Frontal cortex (tissue), 4 donors: Measurements from ENCODE around the gene ANGEL1. TPM values are rescaled to one million over a fixed set of nuclear protein-coding genes. Genes with fewer than 3 reads are reported as not detected.

ENCODE experiments used
- DNase-seq, 2 donors: peaks; one replicate each; pipeline ENCODE4 v3.0.0; 2012; ENCODE audit warnings: low spot score in 2 of 2
- FAIRE-seq: peaks from 2 replicates; lab custom pipeline; 2012; peaks lifted over from hg19 to GRCh38; lab: Jason Lieb, UNC
- total RNA-seq: library from RNA; depleted of rRNA; stranded (reverse); fragments of >200 nt; gene quantifications from one replicate; pipeline ENCODE4 v1.2.3, GENCODE V29; 2014
- donor health status: control.
- donor health status: control.
- donor health status: control.

Gene ANGEL1
- total RNA-seq, 1 donor from 2014 or later, result 6.5 TPM

GRCh38 chr14:76780875-76781647 lies 31.6 kb downstream of the ANGEL1 start:
- FAIRE-seq, result no peak
- DNase-seq, result peak in 1 of 2 donors; percentile 56

DNA sequence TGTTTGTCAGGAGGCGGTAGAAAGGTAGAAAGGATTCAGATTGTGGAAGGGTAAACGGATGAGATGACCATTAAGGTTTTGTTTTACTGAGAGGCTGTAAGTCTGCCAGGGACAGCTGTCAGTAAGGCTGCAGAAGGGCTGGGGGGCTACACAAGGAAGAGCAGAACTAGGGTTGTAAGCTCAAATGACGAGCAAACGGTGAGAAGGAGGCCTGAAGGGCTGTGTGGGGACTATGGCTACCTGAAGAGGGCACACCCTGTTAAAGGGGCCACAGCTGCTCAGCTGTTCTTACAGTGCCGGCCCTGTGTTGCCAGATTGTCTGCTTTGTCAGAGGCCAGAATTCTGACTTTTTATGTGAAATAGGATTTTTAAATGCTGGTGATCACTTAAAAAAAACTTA lies 32.3 kb downstream of the ANGEL1 start:
- DNase-seq, result no peak
- no peak for FAIRE-seq

DNA sequence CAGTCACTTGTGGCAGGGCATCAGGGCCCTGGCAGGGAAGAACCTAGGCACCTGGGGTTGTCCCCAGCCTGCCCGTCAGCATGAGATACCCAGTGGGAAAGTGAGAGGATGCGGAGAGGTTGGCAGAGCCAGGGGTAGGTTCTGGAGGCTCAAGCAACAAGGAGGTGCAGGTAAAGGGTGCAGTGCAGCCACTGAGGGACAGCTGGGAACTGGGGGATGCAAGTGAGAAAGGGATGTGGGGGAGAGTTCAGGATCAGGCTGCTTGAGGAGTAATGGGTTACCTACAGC lies 32.7 kb downstream of the ANGEL1 start:
- FAIRE-seq (no peak), DNase-seq (no peak)

- DNase-seq, result no peak
- FAIRE-seq, result no peak
Measured at GRCh38 chr14:76779221-76780057, 33.2 kb downstream of the ANGEL1 start.

- DNase-seq (no peak), FAIRE-seq (no peak)
Measured at GRCh38 chr14:76778546-76779215, 34.0 kb downstream of the ANGEL1 start.

GRCh38 chr14:76777721-76778120 lies 35.0 kb downstream of the ANGEL1 start:
- FAIRE-seq (no peak), DNase-seq (no peak)

GRCh38 chr14:76776428-76777251 lies 36.0 kb downstream of the ANGEL1 start:
- FAIRE-seq, result no peak
- DNase-seq, result no peak

DNA sequence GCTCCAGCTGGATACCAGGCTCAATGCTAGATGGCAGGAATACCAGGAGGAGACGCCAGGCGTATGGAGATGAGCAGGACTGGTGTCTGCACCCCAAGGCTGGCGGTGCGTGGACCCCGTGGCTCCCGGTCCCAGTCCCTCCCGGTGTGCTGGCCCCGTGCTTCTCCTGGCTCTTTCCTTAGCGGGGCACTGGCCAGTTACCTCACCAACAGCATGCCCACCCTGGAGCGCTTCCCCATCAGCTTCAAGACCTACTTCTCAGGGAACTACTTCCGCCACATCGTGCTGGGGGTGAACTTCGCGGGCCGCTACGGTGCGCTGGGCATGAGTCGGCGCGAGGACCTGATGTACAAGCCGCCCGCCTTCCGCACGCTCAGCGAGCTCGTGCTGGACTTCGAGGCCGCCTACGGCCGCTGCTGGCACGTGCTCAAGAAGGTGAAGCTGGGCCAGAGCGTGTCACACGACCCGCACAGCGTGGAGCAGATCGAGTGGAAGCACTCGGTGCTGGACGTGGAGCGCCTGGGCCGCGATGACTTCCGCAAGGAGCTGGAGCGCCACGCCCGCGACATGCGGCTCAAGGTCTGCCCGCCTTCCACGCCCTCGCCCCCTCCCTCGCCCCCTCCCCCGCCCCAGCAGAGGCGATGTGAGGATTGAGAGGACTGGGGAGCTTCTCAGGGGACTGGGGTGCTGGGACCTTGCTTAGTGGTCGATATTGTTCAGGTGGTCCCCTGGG lies 36.8 kb downstream of the ANGEL1 start:
- FAIRE-seq (no peak), DNase-seq (no peak)

- DNase-seq, result no peak
Measured at GRCh38 chr14:76774821-76775694, 37.6 kb downstream of the ANGEL1 start.

GRCh38 chr14:76773956-76774820 lies 38.5 kb downstream of the ANGEL1 start:
- no peak for FAIRE-seq
- no peak for DNase-seq

More at GRCh38 chr14:76774821-76775694, 37.6 kb downstream of the ANGEL1 start:
- no peak for FAIRE-seq

DNA sequence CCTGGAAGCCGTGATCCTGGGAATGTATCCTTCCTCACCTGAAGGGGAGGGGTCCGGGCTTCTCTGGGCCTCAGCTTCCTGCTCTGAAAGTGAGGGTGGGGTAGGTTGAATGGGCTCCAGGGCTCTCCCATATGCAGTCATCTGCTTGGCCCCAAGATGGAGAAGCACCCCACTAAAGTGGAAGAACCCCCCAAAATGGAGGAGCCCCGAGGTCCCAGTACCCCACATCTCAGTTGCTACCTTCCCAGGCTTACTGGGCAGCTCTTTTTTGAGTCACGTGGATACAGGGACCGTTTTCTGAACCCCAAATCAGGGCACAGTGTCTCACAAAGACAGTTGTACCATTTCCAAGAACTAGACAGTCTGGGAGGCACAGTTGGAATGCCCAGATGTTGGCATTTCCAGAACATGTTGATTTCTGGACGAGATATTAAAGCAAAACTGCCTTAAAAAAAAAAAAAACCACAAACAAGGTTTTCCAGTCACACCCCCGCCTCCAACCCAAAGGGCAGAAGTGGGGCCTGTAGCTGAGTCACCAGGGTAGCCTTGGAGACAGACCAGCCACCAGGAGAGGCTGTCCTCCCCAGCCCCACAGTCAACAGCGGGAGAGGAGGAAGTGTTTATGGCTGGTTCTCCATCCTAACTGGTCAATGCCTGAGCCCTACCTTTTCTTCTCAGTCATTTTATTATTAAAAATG lies 39.3 kb downstream of the ANGEL1 start:
- DNase-seq, result peak in 1 of 2 donors; percentile 74

DNA sequence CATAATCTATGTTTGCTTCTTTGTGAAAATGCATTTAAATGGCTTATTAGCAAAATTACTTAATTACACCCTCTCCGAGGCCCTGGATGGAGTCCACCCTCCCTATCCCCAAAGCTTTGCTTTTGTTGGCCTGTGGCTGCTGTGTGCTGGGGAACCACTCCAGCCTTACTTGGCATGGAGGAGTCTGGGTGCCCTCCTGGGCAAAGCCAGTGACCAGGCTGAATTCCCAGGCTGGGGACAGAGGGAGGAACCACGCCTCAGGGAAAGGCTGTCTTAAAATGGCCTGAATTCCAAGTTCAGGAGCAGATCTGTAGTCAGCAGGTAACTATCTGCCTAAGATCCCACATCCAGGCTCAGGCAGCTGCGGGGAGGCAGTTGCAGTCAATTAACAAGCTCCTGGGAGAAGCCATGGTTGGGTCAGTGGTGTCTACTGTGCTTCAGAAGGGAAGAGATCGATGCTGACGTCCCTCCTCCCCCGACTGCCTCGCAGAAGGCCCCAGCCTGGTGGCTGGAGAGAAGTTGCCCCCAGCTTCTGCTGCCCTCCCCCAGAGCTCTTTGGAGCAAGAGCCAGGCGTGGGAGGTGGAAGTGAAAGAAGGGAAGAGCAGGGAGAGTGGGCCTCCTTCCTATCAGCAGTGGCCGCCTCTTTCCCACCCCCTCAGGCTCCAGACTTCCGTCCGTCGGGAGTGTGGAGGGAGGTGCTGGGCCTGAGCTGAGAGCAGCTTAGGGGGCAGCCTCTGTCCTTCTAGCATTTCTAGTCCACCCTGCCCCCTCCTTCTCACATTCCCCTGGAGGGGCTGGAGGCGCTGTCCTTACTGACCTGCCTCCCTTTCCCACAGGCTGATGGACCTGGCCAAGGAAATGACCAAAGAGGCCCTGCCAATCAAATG lies 40.1 kb downstream of the ANGEL1 start:
- FAIRE-seq, result no peak
- no peak for DNase-seq

More for the DNA sequence above, 39.3 kb downstream of the ANGEL1 start:
- no peak for FAIRE-seq

DNA sequence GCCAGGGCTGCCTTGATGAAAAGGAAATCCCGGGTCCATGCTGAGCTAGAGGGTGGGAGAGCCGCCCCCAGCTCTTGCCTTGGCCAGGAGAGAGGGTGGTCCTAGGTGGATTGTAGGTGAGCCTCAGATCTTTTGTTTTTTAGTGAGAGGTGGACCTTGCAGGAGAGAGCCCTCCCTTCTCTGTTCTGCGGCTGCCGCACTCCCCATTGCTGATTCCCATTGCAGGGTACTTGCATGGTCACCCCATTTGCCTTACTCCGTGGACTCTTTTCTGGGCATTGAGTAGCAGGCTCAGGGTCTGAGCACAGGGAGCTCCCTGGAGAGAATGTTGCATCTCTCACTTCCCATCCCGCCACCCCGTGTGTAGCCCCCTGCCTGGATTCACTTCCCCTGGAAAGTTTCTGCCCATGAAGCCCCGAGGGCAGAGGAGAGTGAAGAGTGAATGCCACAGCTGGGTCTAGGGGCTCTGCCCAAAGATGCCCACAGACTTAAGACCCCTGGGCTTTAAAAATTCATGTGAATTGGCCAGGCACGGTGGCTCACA lies 41.2 kb downstream of the ANGEL1 start:
- FAIRE-seq, result no peak
- DNase-seq, result no peak

- DNase-seq, result no peak
- no peak for FAIRE-seq
Measured at GRCh38 chr14:76770521-76771436, 41.9 kb downstream of the ANGEL1 start.
